Activated naive CD4-positive, alpha-beta T cell treated with anti-CD3 and anti-CD28 coated beads, Interleukin-2, amount 10 ng/mL, durations not matched to agents 7 days and 5 days (primary cell): ENCODE results near the gene ESRRB.
A peak's percentile ranks its signal among the peaks of the same experiment; 100 is the strongest.

Experiments used
- CTCF ChIA-PET: fragments of 350-600 bp; sonication (Branson Sonifier 250); formaldehyde crosslinking; loops from one replicate; lab custom pipeline; 2021; ENCODE audit warnings: antibody characterized with exemption; lab: Charles Lee
- DNase-seq: peaks from one replicate; pipeline ENCODE4 v3.0.0-alpha.2; 2020
- H3K27ac Mint-ChIP-seq: one replicate; pipeline ENCODE4 v1.8.0; 2021; ENCODE audit warnings: mild to moderate bottlenecking, moderate library complexity, mixed read lengths
- H3K27me3 Mint-ChIP-seq: one replicate; pipeline ENCODE4 v1.8.0; 2021; ENCODE audit warnings: mild to moderate bottlenecking, mixed read lengths
- H3K36me3 Mint-ChIP-seq: one replicate; pipeline ENCODE4 v1.8.0; 2021; ENCODE audit warnings: mixed read lengths
- H3K4me1 Mint-ChIP-seq: one replicate; pipeline ENCODE4 v1.8.0; 2021; ENCODE audit warnings: mixed read lengths
- H3K4me3 Mint-ChIP-seq: one replicate; pipeline ENCODE4 v1.8.0; 2021; ENCODE audit warnings: mild to moderate bottlenecking, moderate library complexity, mixed read lengths
- H3K9me3 Mint-ChIP-seq: one replicate; pipeline ENCODE4 v1.8.0; 2021; ENCODE audit warnings: mixed read lengths

Gene ESRRB

GRCh38 chr14:76375947-76376404 is at the start of gene ESRRB:
ESRRB (plus strand) TSS chr14:76376137; CDS start chr14:76376402, 265 bp downstream.
- CTCF ChIA-PET: interaction anchor here (1.2 to 1.4 kb wide), 2 partner anchors 11 to 325 kb away, joined by 3 to 4 read pairs; no protein-coding TSS in a partner anchor
- DNase-seq: no peak
- H3K4me1 Mint-ChIP-seq: peaks cover 3% of the 10 kb centered on the region
- H3K4me3 Mint-ChIP-seq: no peak within 1 kb of the TSS
- H3K36me3 Mint-ChIP-seq: no peaks in the 10 kb centered on the region
- H3K27me3 Mint-ChIP-seq: peaks cover 87% of the 10 kb centered on the region
- H3K9me3 Mint-ChIP-seq: no peaks in the 10 kb centered on the region
- H3K27ac Mint-ChIP-seq: peak within 1 kb of the TSS; percentile 71

GRCh38 chr14:76326918-76327689 is 48.8 kb upstream of the ESRRB start:
- DNase-seq: peak; percentile 4
- no peak overlapping the region for H3K27ac Mint-ChIP-seq
- no peaks in the 10 kb centered on the region for H3K4me1 Mint-ChIP-seq
- peaks cover 84% of the 10 kb centered on the region for H3K27me3 Mint-ChIP-seq
- H3K4me3 Mint-ChIP-seq: no peak overlapping the region
- no peaks in the 10 kb centered on the region for H3K9me3 Mint-ChIP-seq
- no peaks in the 10 kb centered on the region for H3K36me3 Mint-ChIP-seq
- CTCF ChIA-PET: no interaction called here

GRCh38 chr14:76328457-76329137 is 47.3 kb upstream of the ESRRB start:
- peak; percentile 10 for DNase-seq
- Mint-ChIP-seq H3K4me1 (no peaks in the 10 kb centered on the region), H3K27me3 (peaks cover 73% of the 10 kb centered on the region), H3K27ac (no peak overlapping the region), H3K4me3 (no peak overlapping the region), H3K36me3 (no peaks in the 10 kb centered on the region), H3K9me3 (no peaks in the 10 kb centered on the region)
- CTCF ChIA-PET: interaction anchor here (0.8 kb wide), 1 partner anchor 802 kb away, joined by 3 read pairs; no protein-coding TSS in a partner anchor

GRCh38 chr14:76329154-76329928 is 46.6 kb upstream of the ESRRB start:
- Mint-ChIP-seq H3K36me3 (no peaks in the 10 kb centered on the region), H3K27me3 (peaks cover 66% of the 10 kb centered on the region), H3K4me1 (no peaks in the 10 kb centered on the region), H3K4me3 (no peak overlapping the region), H3K27ac (no peak overlapping the region), H3K9me3 (no peaks in the 10 kb centered on the region)
- DNase-seq: peak; percentile 18
- CTCF ChIA-PET: interaction anchor here (0.8 kb wide), 1 partner anchor 803 kb away, joined by 3 read pairs; no protein-coding TSS in a partner anchor

- CTCF ChIA-PET: no interaction called here
- Mint-ChIP-seq H3K36me3 (no peaks in the 10 kb centered on the region), H3K27ac (no peak overlapping the region), H3K4me3 (no peak overlapping the region), H3K27me3 (peaks cover 66% of the 10 kb centered on the region), H3K4me1 (no peaks in the 10 kb centered on the region), H3K9me3 (no peaks in the 10 kb centered on the region)
- DNase-seq: peak; percentile 16
Observed at GRCh38 chr14:76329951-76330350, 46.0 kb upstream of the ESRRB start.

GRCh38 chr14:76330411-76331327 is 45.3 kb upstream of the ESRRB start:
- Mint-ChIP-seq H3K27me3 (peaks cover 63% of the 10 kb centered on the region), H3K4me1 (no peaks in the 10 kb centered on the region), H3K4me3 (no peak overlapping the region), H3K27ac (no peak overlapping the region), H3K36me3 (no peaks in the 10 kb centered on the region), H3K9me3 (no peaks in the 10 kb centered on the region)
- CTCF ChIA-PET: no interaction called here
- DNase-seq: peak; percentile 14

GRCh38 chr14:76331328-76332011 is 44.5 kb upstream of the ESRRB start:
- peak; percentile 26 for DNase-seq
- CTCF ChIA-PET: no interaction called here
- H3K4me1 Mint-ChIP-seq: no peaks in the 10 kb centered on the region
- no peak overlapping the region for H3K4me3 Mint-ChIP-seq
- H3K9me3 Mint-ChIP-seq: no peaks in the 10 kb centered on the region
- no peak overlapping the region for H3K27ac Mint-ChIP-seq
- peaks cover 61% of the 10 kb centered on the region for H3K27me3 Mint-ChIP-seq
- no peaks in the 10 kb centered on the region for H3K36me3 Mint-ChIP-seq

- Mint-ChIP-seq H3K4me3 (no peak overlapping the region), H3K36me3 (no peaks in the 10 kb centered on the region), H3K9me3 (no peaks in the 10 kb centered on the region), H3K27me3 (peaks cover 46% of the 10 kb centered on the region), H3K27ac (no peak overlapping the region), H3K4me1 (no peaks in the 10 kb centered on the region)
- CTCF ChIA-PET: no interaction called here
- DNase-seq: peak; percentile 20
Observed at GRCh38 chr14:76333664-76334063, 42.3 kb upstream of the ESRRB start.

GRCh38 chr14:76334316-76334715 is 41.6 kb upstream of the ESRRB start:
- Mint-ChIP-seq H3K4me3 (no peak overlapping the region), H3K4me1 (no peaks in the 10 kb centered on the region), H3K27me3 (peaks cover 40% of the 10 kb centered on the region), H3K9me3 (no peaks in the 10 kb centered on the region), H3K36me3 (no peaks in the 10 kb centered on the region), H3K27ac (no peak overlapping the region)
- CTCF ChIA-PET: no interaction called here
- peak; percentile 20 for DNase-seq

GRCh38 chr14:76336876-76337275 is 39.1 kb upstream of the ESRRB start:
- Mint-ChIP-seq H3K9me3 (no peaks in the 10 kb centered on the region), H3K27ac (no peak overlapping the region), H3K4me3 (no peak overlapping the region), H3K27me3 (peaks cover 20% of the 10 kb centered on the region), H3K36me3 (no peaks in the 10 kb centered on the region), H3K4me1 (no peaks in the 10 kb centered on the region)
- peak; percentile 3 for DNase-seq
- CTCF ChIA-PET: no interaction called here

GRCh38 chr14:76337635-76338545 is 38.0 kb upstream of the ESRRB start:
- Mint-ChIP-seq H3K27me3 (peaks cover 16% of the 10 kb centered on the region), H3K27ac (no peak overlapping the region), H3K4me1 (no peaks in the 10 kb centered on the region), H3K36me3 (no peaks in the 10 kb centered on the region), H3K4me3 (no peak overlapping the region), H3K9me3 (no peaks in the 10 kb centered on the region)
- peak; percentile 11 for DNase-seq
- CTCF ChIA-PET: interaction anchor here (1.1 kb wide), 1 partner anchor 16 kb away, joined by 5 read pairs; no protein-coding TSS in a partner anchor
